ENCODE results near the gene AHCYL1. TPM values are rescaled to one million over a fixed set of nuclear protein-coding genes. Genes with fewer than 3 reads are reported as not detected.

Gene AHCYL1
- total RNA-seq, 1 experiment from 2014 or later = 92.0 TPM

DNA sequence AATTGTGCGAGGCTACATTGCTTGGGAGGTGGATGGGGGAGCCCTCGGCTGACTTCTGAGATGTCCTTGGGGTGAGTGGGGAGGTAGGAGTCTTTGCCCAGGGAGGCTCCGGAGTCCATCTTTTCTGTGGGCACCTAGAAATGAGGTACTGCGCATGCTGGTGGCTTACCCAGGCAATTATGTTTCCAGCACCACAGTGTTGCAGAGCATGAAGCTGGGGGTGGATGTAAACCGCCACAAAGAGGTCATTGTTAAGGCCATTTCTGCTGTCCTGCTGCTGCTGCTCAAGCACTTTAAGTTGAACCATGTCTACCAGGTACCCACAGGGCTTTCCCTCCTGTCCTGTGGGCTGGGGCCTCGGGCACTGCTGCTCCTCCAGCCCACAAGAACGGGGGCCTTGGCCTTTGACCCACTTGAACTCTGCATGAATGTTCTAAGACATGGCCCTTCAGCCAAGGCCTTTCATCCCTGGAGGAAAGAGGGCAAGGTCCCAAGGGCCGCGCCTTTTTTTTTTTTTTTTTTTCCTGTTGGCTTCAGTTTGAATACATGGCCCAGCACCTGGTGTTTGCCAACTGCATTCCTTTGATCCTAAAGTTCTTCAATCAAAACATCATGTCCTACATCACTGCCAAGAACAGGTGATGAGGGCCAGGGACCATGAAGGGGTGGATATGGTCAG lies 64.5 kb downstream of the AHCYL1 start:
- Histone ChIP-seq H3K4me1 (ENCODE audit: control insufficient read depth in 1 of 2, insufficient read depth in 2 of 2, low read length in 2 of 2) (no peaks in the 10 kb centered on the region), H3K27ac (ENCODE audit: low read depth, low read length) (no peak overlapping the region), H3K36me3 (ENCODE audit: control insufficient read depth in 1 of 2, insufficient read depth in 2 of 2, low read length in 2 of 2) (peaks cover 43 to 58% of the 10 kb centered on the region in 2 experiments; a peak in 3 of 4 replicates), H3K9me2 (ENCODE audit: insufficient read depth) (no peaks in the 10 kb centered on the region), H4K20me1 (ENCODE audit: insufficient read depth) (no peaks in the 10 kb centered on the region), H2AFZ (ENCODE audit: low read depth, low read length, poor library complexity, severe bottlenecking) (no peak overlapping the region), H3K79me2 (ENCODE audit: insufficient read depth, low read length) (no peaks in the 10 kb centered on the region), H3K4me2 (ENCODE audit: low read length) (no peak overlapping the region), H3K4me3 (replicated peaks in 1 of 2; ENCODE audit: low read depth in 1 of 2, low read length in 2 of 2) (no peak overlapping the region), H3K27me3 (ENCODE audit: insufficient read depth, low read length) (no peaks in the 10 kb centered on the region), H3K9ac (ENCODE audit: low read length) (no peak overlapping the region), H3K9me3 (ENCODE audit: control insufficient read depth in 1 of 2, insufficient read depth in 1 of 2, low read depth in 1 of 2, low read length in 2 of 2) (no peaks in the 10 kb centered on the region)
- TF ChIP-seq POLR2AphosphoS5 (IDR thresholded peaks at IDR 0.05; ENCODE audit: low read depth, low read length) (no peak), SP1 (IDR thresholded peaks at IDR 0.05; ENCODE audit: low read depth) (no peak), SRF (IDR thresholded peaks at IDR 0.05; ENCODE audit: low read depth) (no peak), CTCF (IDR thresholded peaks at IDR 0.05 in 2 of 3, conservative IDR thresholded peaks at IDR 0.05 in 1 of 3; ENCODE audit: borderline replicate concordance in 1 of 3, insufficient read depth in 1 of 3, low read depth in 2 of 3, low read length in 2 of 3) (no peak), MAX (IDR thresholded peaks at IDR 0.05) (no peak), ATF3 (IDR thresholded peaks at IDR 0.05) (no peak), SIN3A (IDR thresholded peaks at IDR 0.05; ENCODE audit: low read depth) (no peak)
- intact Hi-C loops (cut with micrococcal nuclease) = no loop called here
- no TSS peak for BruUV-seq (replicated peaks)
- ATAC-seq = no peak
- RAD21 ChIA-PET (ENCODE audit: low non-redundant PET in 1 of 2, low total read pairs in 2 of 2, uncharacterized antibody in 2 of 2, unreplicated experiment in 2 of 2) = no interaction called here
- POLR2A ChIA-PET = no interaction called here
- DNase-seq (ENCODE audit: low read depth, low spot score) = no peak
- CTCF ChIA-PET = no interaction called here
